LNCaP clone FGC (cell line): ENCODE measurements around the gene RIPOR2.

ENCODE experiments used
- DNase-seq: peaks from one replicate; pipeline ENCODE4 v3.0.0-alpha.2; 2011; ENCODE audit warnings: low read depth
- H3K4me3 ChIP-seq: 2 replicates; pipeline ENCODE4 v1.5.1; 2011; ENCODE audit warnings: mild to moderate bottlenecking, low read depth, low read length, control low read depth
- TF ChIP-seq, protein P1 (sequence below): IDR thresholded peaks from 2 replicates; pipeline ENCODE4 v1.5.1; 2012; ENCODE audit warnings: mild to moderate bottlenecking; ENCODE audit not compliant: control insufficient read depth, insufficient read depth; ENCODE audit errors: extremely low read depth

RIPOR2 gene

DNA sequence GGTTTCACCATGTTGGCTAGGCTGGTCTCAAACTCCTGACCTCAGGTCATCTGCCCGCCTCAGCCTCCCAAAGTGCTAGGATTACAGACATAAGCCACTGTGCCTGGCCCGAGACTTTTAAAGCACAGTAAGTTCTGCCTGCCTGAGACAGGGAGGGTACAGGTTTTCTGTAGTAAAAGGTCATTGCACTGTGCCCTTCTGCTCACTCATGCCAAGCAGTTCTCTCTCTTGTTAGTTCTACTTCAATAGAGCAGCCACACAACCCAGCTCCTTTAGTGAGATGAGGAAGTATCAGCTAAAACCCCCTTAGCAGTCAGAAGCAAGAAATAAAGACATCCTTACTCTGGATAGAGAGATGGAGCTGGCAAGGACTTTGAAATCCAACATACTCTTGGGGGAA lies 84.7 kb downstream of the RIPOR2 start:
- H3K4me3 ChIP-seq: no peak overlapping the region
- no peak for DNase-seq
- TF ChIP-seq, protein P1, sequence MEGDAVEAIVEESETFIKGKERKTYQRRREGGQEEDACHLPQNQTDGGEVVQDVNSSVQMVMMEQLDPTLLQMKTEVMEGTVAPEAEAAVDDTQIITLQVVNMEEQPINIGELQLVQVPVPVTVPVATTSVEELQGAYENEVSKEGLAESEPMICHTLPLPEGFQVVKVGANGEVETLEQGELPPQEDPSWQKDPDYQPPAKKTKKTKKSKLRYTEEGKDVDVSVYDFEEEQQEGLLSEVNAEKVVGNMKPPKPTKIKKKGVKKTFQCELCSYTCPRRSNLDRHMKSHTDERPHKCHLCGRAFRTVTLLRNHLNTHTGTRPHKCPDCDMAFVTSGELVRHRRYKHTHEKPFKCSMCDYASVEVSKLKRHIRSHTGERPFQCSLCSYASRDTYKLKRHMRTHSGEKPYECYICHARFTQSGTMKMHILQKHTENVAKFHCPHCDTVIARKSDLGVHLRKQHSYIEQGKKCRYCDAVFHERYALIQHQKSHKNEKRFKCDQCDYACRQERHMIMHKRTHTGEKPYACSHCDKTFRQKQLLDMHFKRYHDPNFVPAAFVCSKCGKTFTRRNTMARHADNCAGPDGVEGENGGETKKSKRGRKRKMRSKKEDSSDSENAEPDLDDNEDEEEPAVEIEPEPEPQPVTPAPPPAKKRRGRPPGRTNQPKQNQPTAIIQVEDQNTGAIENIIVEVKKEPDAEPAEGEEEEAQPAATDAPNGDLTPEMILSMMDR: no peak

DNA sequence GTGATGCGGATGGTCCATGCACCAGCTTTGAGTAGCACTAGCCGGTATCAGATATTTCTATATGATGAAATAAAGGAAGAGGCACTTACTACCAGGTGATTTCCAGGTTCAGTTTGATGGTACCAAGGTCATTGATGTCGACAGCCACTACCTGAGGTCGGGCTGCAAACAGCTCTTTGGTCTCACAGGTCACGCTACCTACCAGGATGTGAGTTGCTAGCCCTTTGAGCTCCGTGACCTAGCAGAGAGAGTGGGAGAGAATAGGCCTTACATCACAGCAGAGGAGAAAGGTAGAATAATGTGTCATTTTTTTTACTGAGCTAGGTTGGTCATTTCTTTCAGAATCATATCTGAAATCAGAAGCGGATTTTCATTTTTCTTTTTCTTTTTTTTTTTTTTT lies 86.0 kb downstream of the RIPOR2 start:
- TF ChIP-seq, protein P1: no peak
- no peak overlapping the region for H3K4me3 ChIP-seq
- DNase-seq: no peak

DNA sequence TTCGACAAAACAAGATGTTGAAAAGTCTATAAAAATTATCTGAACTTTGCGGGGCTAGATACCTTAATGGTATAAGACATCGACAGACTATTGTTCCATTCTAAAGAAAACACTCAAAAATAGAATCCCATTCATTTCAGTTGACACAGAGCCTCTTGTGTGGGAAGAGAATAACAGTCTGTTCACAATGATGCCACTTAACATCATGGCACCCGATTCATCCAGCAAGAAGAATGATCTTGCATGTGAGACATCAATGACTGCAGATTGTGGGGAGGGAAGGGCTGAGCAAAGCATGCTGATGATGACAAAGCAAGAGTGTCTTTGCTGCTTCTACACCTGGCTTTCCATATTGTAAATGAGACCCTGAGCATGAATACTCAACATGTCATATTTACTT lies 87.3 kb downstream of the RIPOR2 start:
- TF ChIP-seq, protein P1: no peak
- no peak for DNase-seq
- no peak overlapping the region for H3K4me3 ChIP-seq

DNA sequence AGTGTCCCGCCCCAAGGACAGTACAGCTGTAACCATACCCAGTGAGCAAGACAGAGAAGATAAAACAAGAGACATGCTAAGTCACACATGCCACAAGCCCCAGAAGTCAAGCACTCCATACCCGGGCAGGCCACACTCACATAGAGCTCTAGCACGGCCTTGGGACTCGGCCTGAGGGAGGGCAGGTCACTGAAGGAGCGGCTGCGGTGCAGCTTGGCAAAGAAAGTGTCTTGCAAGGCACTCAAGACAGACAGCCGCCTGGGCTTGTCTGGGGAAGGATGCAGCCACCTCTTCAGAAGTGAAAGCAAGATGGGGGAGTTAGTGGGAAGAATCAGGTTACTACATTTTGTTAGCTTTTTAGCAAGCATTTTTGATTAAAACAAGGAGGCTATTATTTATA lies 88.4 kb downstream of the RIPOR2 start:
- no peak for DNase-seq
- H3K4me3 ChIP-seq: no peak overlapping the region
- TF ChIP-seq, protein P1: no peak

DNA sequence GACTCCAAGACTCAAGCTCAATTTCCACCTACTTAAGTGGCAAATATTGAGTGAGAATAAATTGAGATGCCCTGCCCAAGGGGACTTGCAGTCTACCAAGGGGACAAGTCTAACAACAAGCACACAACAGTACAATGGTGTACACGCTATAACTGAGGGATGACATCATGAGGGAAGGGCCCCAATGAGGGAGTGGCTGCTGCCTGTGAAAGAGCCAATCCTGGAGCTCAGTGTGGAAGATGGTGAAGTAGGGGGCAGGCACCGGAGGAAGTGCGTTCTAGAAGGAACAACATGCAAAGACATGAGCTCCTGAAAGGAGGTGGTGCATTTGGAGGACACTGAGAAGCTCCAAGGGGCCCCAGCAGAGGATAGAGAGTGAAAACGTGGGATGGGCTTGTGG lies 90.2 kb downstream of the RIPOR2 start:
- no peak for DNase-seq
- TF ChIP-seq, protein P1: no peak
- no peak overlapping the region for H3K4me3 ChIP-seq

DNA sequence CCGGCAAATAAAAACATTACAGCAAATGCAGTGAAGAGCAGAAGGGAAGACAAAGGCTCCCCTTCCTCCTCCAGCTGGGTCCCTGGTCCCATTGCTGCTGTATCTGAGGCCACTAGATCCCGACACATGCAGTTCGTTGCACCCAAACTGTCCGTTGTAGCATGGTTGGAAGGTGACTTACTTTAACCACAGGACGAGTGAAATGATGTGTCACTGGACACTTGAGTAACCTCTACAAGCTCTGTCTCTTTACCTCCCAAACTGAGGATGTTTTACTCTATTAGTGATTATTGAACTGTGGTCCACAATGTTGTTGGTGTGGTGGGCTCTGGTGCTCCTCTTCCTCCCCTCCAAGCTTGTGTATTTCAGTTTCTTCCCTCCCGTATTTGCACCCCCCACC lies 90.9 kb downstream of the RIPOR2 start:
- DNase-seq: no peak
- no peak overlapping the region for H3K4me3 ChIP-seq

DNA sequence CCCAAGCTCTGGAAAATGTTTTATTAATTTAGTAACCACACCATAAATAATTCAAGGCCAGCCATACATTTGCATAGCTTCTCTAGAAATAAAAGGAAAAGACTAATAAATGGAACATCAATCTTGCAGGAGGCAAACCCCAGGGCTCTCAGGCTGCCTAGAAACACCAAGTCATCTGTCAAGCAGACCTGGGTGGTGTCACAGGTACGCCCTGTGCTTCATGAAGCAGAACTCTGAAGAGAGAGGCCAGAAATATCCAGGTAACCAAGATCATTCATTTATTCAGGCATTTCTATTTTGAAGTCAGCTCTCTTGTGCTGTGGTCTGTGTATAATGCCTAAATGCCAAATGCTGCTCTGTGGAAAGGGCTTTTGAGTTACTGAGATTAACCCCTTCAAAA lies 91.7 kb downstream of the RIPOR2 start:
- DNase-seq: no peak
- TF ChIP-seq, protein P1: no peak
- no peak overlapping the region for H3K4me3 ChIP-seq

More for the DNA sequence above, 90.9 kb downstream of the RIPOR2 start:
- TF ChIP-seq, protein P1: no peak
